ENCODE data around the gene JMJD8. TPM values are rescaled to one million over a fixed set of nuclear protein-coding genes. Genes with fewer than 3 reads are reported as not detected.

Gene JMJD8
- total and polyA plus RNA-seq, 8 donors, result 24.2 to 229 (median 83.3) TPM

DNA sequence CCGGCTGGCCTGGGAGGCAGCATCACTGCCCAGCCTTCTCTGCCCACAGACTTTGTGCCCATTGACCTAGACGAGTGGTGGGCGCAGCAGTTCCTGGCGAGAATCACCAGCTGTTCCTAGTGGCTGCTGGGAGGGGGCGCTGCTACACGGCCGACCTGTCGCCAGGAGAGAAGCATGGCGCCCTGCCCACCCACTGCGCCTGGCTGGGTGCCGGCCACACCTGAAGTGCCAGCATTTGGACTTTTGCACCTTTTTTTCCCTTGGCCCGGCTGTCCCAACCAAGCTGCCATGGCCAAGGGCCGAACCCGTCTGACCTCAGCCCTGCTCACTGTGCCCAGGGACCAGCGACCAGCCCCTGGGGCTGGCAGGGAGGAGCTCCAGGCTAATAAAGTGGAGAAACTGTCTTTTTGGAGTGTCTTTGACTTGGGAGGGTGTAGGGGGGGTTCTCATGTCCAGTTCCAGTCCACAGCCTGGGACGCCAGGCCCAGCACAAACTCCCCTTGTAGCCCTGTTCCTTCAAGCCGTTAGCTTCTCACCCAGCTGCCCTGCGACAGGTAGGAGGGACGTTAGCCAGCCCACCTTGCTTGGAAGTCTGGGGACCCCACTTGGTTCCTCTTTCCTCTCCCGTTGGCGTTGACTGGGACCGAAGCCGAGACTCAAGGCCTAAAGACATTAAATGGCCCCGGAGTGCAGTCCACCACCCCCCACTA, 35.9 kb downstream of the JMJD8 start:
- intact Hi-C loops (cut with DNase I; ENCODE audit: low total_unique reads), result no loop called here
- Histone ChIP-seq H3K36me3 (peaks cover 0 to 18% (median 14%) of the 10 kb centered on the region in 4 donors), H3K27ac (peak overlapping the region; percentile 88 to 95 (median 90)), H3K4me1 (peaks cover 54 to 78% (median 74%) of the 10 kb centered on the region in 4 donors), H3K9me3 (no peaks in the 10 kb centered on the region), H3K4me3 (peak overlapping the region; percentile 73 to 99 (median 90)), H3K27me3 (no peaks in the 10 kb centered on the region)
- 18 to 47% (median 24%) methylated on average over 22 to 24 of the region's 24 CpGs for WGBS, 5 donors
- peak; percentile 76 to 83 for DNase-seq
- TF ChIP-seq POLR2AphosphoS5 (IDR thresholded peaks at IDR 0.05), result peak in 2 of 3 donors; percentile 4 to 21
- TF ChIP-seq, protein P1, sequence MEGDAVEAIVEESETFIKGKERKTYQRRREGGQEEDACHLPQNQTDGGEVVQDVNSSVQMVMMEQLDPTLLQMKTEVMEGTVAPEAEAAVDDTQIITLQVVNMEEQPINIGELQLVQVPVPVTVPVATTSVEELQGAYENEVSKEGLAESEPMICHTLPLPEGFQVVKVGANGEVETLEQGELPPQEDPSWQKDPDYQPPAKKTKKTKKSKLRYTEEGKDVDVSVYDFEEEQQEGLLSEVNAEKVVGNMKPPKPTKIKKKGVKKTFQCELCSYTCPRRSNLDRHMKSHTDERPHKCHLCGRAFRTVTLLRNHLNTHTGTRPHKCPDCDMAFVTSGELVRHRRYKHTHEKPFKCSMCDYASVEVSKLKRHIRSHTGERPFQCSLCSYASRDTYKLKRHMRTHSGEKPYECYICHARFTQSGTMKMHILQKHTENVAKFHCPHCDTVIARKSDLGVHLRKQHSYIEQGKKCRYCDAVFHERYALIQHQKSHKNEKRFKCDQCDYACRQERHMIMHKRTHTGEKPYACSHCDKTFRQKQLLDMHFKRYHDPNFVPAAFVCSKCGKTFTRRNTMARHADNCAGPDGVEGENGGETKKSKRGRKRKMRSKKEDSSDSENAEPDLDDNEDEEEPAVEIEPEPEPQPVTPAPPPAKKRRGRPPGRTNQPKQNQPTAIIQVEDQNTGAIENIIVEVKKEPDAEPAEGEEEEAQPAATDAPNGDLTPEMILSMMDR (IDR thresholded peaks at IDR 0.05), result peak in 4 of 7 experiments; percentile 22 to 46 (median 32)
- no peak for TF ChIP-seq POLR2A (IDR thresholded peaks at IDR 0.05)
- TF ChIP-seq EP300 (IDR thresholded peaks at IDR 0.05), result no peak

DNA sequence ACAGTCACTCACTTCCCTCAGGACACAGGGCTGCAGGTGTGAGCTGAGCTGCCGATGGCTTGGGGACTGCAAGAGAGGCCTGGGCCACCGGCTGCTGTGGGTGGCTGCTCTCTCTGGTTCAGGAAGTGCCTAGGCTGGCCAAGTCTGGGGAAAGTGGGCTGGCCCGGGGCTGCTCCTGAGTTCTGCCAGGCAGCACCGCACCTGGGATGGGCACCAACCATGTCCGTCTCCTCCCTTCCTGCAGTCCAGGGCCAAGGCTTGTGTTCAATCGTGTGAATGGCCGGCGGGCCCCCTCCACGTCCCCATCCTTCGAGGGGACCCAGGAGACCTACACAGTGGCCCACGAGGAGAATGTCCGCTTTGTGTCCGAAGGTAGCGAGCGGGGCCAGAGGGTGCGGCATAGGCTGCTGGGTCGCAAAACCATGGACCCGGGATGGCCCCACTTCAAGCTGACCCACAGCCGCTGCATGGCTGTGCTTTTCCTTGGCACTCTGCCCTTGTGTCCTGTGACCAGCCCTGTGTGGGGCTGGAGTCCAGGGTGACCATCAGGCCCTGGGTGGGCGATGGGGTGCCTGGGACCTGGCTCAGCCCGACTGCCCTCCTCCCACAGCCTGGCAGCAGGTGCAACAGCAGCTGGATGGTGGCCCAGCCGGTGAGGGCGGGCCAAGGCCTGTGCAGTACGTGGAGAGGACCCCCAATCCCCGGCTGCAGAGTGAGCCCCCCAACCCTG, 36.8 kb downstream of the JMJD8 start:
- intact Hi-C loops (cut with DNase I; ENCODE audit: low total_unique reads), result no loop called here
- TF ChIP-seq, protein P1 (IDR thresholded peaks at IDR 0.05), result no peak
- TF ChIP-seq EP300 (IDR thresholded peaks at IDR 0.05) (no peak), POLR2AphosphoS5 (IDR thresholded peaks at IDR 0.05) (no peak), POLR2A (IDR thresholded peaks at IDR 0.05) (no peak)
- Histone ChIP-seq H3K36me3 (peaks cover 0 to 10% (median 8%) of the 10 kb centered on the region in 4 donors), H3K27me3 (no peaks in the 10 kb centered on the region), H3K4me3 (peak overlapping the region in 1 of 4 donors; percentile 99), H3K4me1 (peaks cover 63 to 87% (median 83%) of the 10 kb centered on the region in 4 donors), H3K27ac (peak overlapping the region; percentile 88 to 95 (median 90)), H3K9me3 (no peaks in the 10 kb centered on the region)
- WGBS, 5 donors, result 45 to 70% (median 59%) methylated on average over 12 to 25 of the region's 25 CpGs
- DNase-seq, result peak in 1 of 2 donors; percentile 70

DNA sequence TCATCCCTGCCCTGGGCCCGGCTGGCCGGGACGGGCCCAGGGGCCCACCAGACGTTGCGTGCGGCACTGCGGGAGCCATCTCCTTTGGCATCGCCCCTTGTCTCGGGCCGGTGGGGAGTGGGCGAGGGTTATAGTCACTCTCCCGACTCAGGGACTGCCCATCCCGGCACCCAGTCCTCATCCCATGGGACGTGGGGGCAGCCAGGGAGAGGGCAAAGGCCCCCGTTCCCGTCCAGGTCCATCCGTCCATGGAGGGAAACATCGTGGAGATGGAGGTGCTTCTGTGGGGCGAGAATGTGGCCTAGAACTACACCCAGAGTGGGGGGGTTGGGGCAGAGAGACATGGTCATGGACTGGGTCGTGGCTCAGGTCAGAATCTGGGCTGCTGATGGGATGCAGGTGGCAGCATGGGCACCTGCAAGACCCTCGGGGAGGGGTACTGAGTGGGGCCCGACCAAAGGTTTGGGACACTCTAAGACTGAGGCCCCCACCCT, 37.4 kb downstream of the JMJD8 start:
- H3K4me3 ChIP-seq, result peak overlapping the region in 1 of 4 donors; percentile 28
- WGBS, 5 donors, result 61 to 66% (median 63%) methylated on average over 21 to 22 of the region's 22 CpGs
- DNase-seq, result no peak
- H3K27ac ChIP-seq, result peak overlapping the region; percentile 88 to 95 (median 90)
- H3K27me3 ChIP-seq, result no peaks in the 10 kb centered on the region
- H3K36me3 ChIP-seq, result peaks cover 0 to 5% (median 2%) of the 10 kb centered on the region in 4 donors
- intact Hi-C loops (cut with DNase I; ENCODE audit: low total_unique reads), result no loop called here
- peaks cover 66 to 89% (median 84%) of the 10 kb centered on the region in 4 donors for H3K4me1 ChIP-seq
- TF ChIP-seq POLR2AphosphoS5 (IDR thresholded peaks at IDR 0.05) (no peak), POLR2A (IDR thresholded peaks at IDR 0.05) (no peak), EP300 (IDR thresholded peaks at IDR 0.05) (no peak)
- TF ChIP-seq, protein P1 (IDR thresholded peaks at IDR 0.05), result no peak
- H3K9me3 ChIP-seq, result no peaks in the 10 kb centered on the region

Measured in stomach (tissue), 9 donors.